HEK293 (cell line): ENCODE measurements around the gene CIPC.

Source experiments
- CTCF ChIA-PET: fragments of 350-600 bp; formaldehyde crosslinking; extraction: SDS; loops from one replicate; lab custom pipeline; 2021; ENCODE audit warnings: antibody characterized with exemption; lab: Yijun Ruan, JAX
- POLR2A ChIA-PET: fragments of 300-600 bp; formaldehyde crosslinking; extraction: SDS; loops from one replicate; lab custom pipeline; 2020; ENCODE audit warnings: antibody characterized with exemption, inconsistent platforms; lab: Yijun Ruan, JAX
- H3K27ac ChIP-seq: fragments of 200-500 bp; sonication (Bioruptor generic); 2 replicates; pipeline ENCODE4 v1.5.1; 2014; ENCODE audit warnings: low read depth, low read length, control low read depth, inconsistent platforms; ENCODE audit errors: extremely low read depth
- H3K36me3 ChIP-seq, 2 experiments: fragments of 200-500 bp in 1 of 2; sonication (Bioruptor generic) in 1 of 2; 1 replicate in 1 of 2; 2 replicates in 1 of 2; pipeline ENCODE4 v1.5.1; 2014 to 2017; ENCODE audit warnings: inconsistent platforms in 2 of 2, low read length in 2 of 2; ENCODE audit not compliant: control insufficient read depth in 2 of 2, insufficient read depth in 1 of 2
- H3K4me1 ChIP-seq: fragments of 200-500 bp; sonication (Bioruptor generic); 2 replicates; pipeline ENCODE4 v1.5.1; 2014; ENCODE audit warnings: mild to moderate bottlenecking, low read length, inconsistent platforms; ENCODE audit not compliant: control insufficient read depth, insufficient read depth
- H3K4me3 ChIP-seq: 2 replicates; pipeline ENCODE4 v1.5.1; 2011; ENCODE audit warnings: low read depth, mild to moderate bottlenecking, control low read depth, low read length, moderate library complexity
- H3K9me3 ChIP-seq: fragments of 200-500 bp; sonication (Bioruptor generic); 2 replicates; pipeline ENCODE4 v1.5.1; 2014; ENCODE audit warnings: low read depth, low read length, inconsistent platforms; ENCODE audit not compliant: control insufficient read depth, insufficient read depth
- GFI1B ChIP-seq: fragments of 450-650 bp; formaldehyde crosslinking; IDR thresholded peaks from 2 replicates; pipeline ENCODE4 v1.5.1; 2016; ENCODE audit warnings: missing biosample characterization, missing genetic modification characterization
- KLF16 ChIP-seq: fragments of 450-650 bp; formaldehyde crosslinking; IDR thresholded peaks from 2 replicates; pipeline ENCODE4 v1.5.1; 2017; ENCODE audit warnings: missing biosample characterization, missing genetic modification characterization
- SALL2 ChIP-seq: fragments of 450-650 bp; formaldehyde crosslinking; IDR thresholded peaks from 2 replicates; pipeline ENCODE4 v1.5.0; 2017; ENCODE audit warnings: missing biosample characterization, mild to moderate bottlenecking, missing genetic modification characterization, borderline replicate concordance
- ZEB2 ChIP-seq: fragments of 450-650 bp; formaldehyde crosslinking; IDR thresholded peaks from 2 replicates; pipeline ENCODE4 v1.5.1; 2016; ENCODE audit warnings: missing biosample characterization, missing genetic modification characterization
- ZNF114 ChIP-seq: fragments of 450-650 bp; formaldehyde crosslinking; IDR thresholded peaks from 2 replicates; pipeline ENCODE4 v1.5.0; 2017; ENCODE audit warnings: missing biosample characterization, missing genetic modification characterization
- ZNF16 ChIP-seq: fragments of 450-650 bp; formaldehyde crosslinking; IDR thresholded peaks from 2 replicates; pipeline ENCODE4 v1.5.1; 2016; ENCODE audit warnings: low read depth, missing biosample characterization, missing genetic modification characterization
- ZNF169 ChIP-seq: fragments of 450-650 bp; formaldehyde crosslinking; IDR thresholded peaks from 2 replicates; pipeline ENCODE4 v1.5.1; 2016; ENCODE audit warnings: missing biosample characterization, missing genetic modification characterization
- ZNF184 ChIP-seq: fragments of 450-650 bp; IDR thresholded peaks from 2 replicates; pipeline ENCODE4 v1.5.1; 2018; ENCODE audit warnings: missing biosample characterization, mild to moderate bottlenecking, missing genetic modification characterization
- ZNF266 ChIP-seq: fragments of 450-650 bp; formaldehyde crosslinking; IDR thresholded peaks from 2 replicates; pipeline ENCODE4 v1.5.1; 2016; ENCODE audit warnings: missing biosample characterization, missing genetic modification characterization, low read depth
- ZNF292 ChIP-seq: fragments of 450-650 bp; formaldehyde crosslinking; IDR thresholded peaks from 2 replicates; pipeline ENCODE4 v1.5.1; 2016; ENCODE audit warnings: low read depth, missing biosample characterization, missing genetic modification characterization, borderline replicate concordance
- ZNF324 ChIP-seq: fragments of 450-650 bp; formaldehyde crosslinking; IDR thresholded peaks from 2 replicates; pipeline ENCODE4 v1.5.1; 2016; ENCODE audit warnings: missing biosample characterization, missing genetic modification characterization
- ZNF350 ChIP-seq: fragments of 450-650 bp; formaldehyde crosslinking; IDR thresholded peaks from 2 replicates; pipeline ENCODE4 v1.5.0; 2017; ENCODE audit warnings: missing biosample characterization, mild to moderate bottlenecking, missing genetic modification characterization
- ZNF366 ChIP-seq: fragments of 450-650 bp; formaldehyde crosslinking; conservative IDR thresholded peaks from 2 replicates; pipeline ENCODE4 v1.5.1; 2016; ENCODE audit warnings: missing biosample characterization, missing genetic modification characterization
- ZNF391 ChIP-seq: fragments of 450-650 bp; formaldehyde crosslinking; IDR thresholded peaks from 2 replicates; pipeline ENCODE4 v1.5.1; 2016; ENCODE audit warnings: low read depth, missing biosample characterization, missing genetic modification characterization, borderline replicate concordance
- ZNF513 ChIP-seq: fragments of 450-650 bp; IDR thresholded peaks from 2 replicates; pipeline ENCODE4 v1.5.1; 2018; ENCODE audit warnings: missing biosample characterization, missing genetic modification characterization
- ZNF596 ChIP-seq: fragments of 450-650 bp; IDR thresholded peaks from 2 replicates; pipeline ENCODE4 v1.5.0; 2018; ENCODE audit warnings: missing biosample characterization, mild to moderate bottlenecking, missing genetic modification characterization, moderate library complexity
- ZNF610 ChIP-seq: fragments of 450-650 bp; formaldehyde crosslinking; IDR thresholded peaks from 2 replicates; pipeline ENCODE4 v1.5.1; 2016; ENCODE audit warnings: missing biosample characterization, missing genetic modification characterization, borderline replicate concordance
- ZNF670 ChIP-seq: fragments of 450-650 bp; formaldehyde crosslinking; IDR thresholded peaks from 2 replicates; pipeline ENCODE4 v1.5.1; 2016; ENCODE audit warnings: missing biosample characterization, missing genetic modification characterization, low read depth
- ZNF837 ChIP-seq: fragments of 450-650 bp; formaldehyde crosslinking; IDR thresholded peaks from 2 replicates; pipeline ENCODE4 v1.5.1; 2016; ENCODE audit warnings: missing biosample characterization, missing genetic modification characterization
- ZSCAN16 ChIP-seq: fragments of 450-650 bp; formaldehyde crosslinking; IDR thresholded peaks from 2 replicates; pipeline ENCODE4 v1.5.1; 2016; ENCODE audit warnings: missing biosample characterization, missing genetic modification characterization
- ZSCAN4 ChIP-seq: fragments of 450-650 bp; formaldehyde crosslinking; IDR thresholded peaks from 2 replicates; pipeline ENCODE4 v1.5.1; 2017; ENCODE audit warnings: missing biosample characterization, missing genetic modification characterization

CIPC gene

GRCh38 chr14:77077040-77077439 is 21.0 kb upstream of the CIPC start:
- TF ChIP-seq ZNF266 (tag by site-specific recombination): no peak
- TF ChIP-seq KLF16 (tag by site-specific recombination): no peak
- TF ChIP-seq, all 188 proteins: peak for 0
- ChIA-PET CTCF (interaction anchor here (0.6 to 16.9 kb wide), 6 partner anchors 9 to 206 kb away, joined by 3 to 461 read pairs (median 4); no protein-coding TSS in a partner anchor), POLR2A (no interaction called here)
- peaks cover 5% of the 10 kb centered on the region; the same call in 1 of the 2 replicates for H3K4me1 ChIP-seq
- no peak overlapping the region for H3K4me3 ChIP-seq
- H3K27ac ChIP-seq: no peak overlapping the region
- no peaks in the 10 kb centered on the region for H3K9me3 ChIP-seq
- H3K36me3 ChIP-seq: no peaks in the 10 kb centered on the region

- H3K27ac ChIP-seq: no peak overlapping the region
- no peak for TF ChIP-seq ZNF169 (tag by site-specific recombination)
- no peak for TF ChIP-seq ZSCAN16 (tag by site-specific recombination)
- no peak for TF ChIP-seq GFI1B
- no peak for TF ChIP-seq ZNF184 (tag by site-specific recombination)
- TF ChIP-seq ZNF366 (tag by site-specific recombination): no peak
- POLR2A ChIA-PET: no interaction called here
Measured at GRCh38 chr14:77082356-77082755, 15.7 kb upstream of the CIPC start.

GRCh38 chr14:77083082-77083481 is 15.0 kb upstream of the CIPC start:
- Histone ChIP-seq H3K4me1 (no peaks in the 10 kb centered on the region; the same call in 1 of the 2 replicates), H3K9me3 (no peaks in the 10 kb centered on the region), H3K4me3 (no peak overlapping the region), H3K27ac (no peak overlapping the region), H3K36me3 (no peaks in the 10 kb centered on the region)
- POLR2A ChIA-PET: no interaction called here
- CTCF ChIA-PET: interaction anchor here (0.6 to 2.3 kb wide), 5 partner anchors 8 to 207 kb away, joined by 5 to 12 read pairs (median 7); no protein-coding TSS in a partner anchor
- TF ChIP-seq ZEB2 (tag by site-specific recombination) (no peak), ZNF292 (tag by site-specific recombination) (no peak), ZNF16 (tag by site-specific recombination) (no peak), ZNF670 (tag by site-specific recombination) (no peak), ZNF596 (tag by site-specific recombination) (no peak), ZNF324 (no peak), ZNF837 (tag by site-specific recombination) (no peak), ZNF513 (tag by site-specific recombination) (no peak), ZSCAN4 (tag by site-specific recombination) (no peak), ZNF391 (no peak), SALL2 (tag by site-specific recombination) (no peak), ZNF114 (tag by site-specific recombination) (no peak), ZNF350 (no peak), ZNF610 (no peak)

More at GRCh38 chr14:77082356-77082755, 15.7 kb upstream of the CIPC start:
- CTCF ChIA-PET: interaction anchor here (0.6 to 2.3 kb wide), 8 partner anchors 9 to 208 kb away, joined by 3 to 12 read pairs (median 6); no protein-coding TSS in a partner anchor
- H3K36me3 ChIP-seq: no peaks in the 10 kb centered on the region
- H3K4me3 ChIP-seq: no peak overlapping the region
- H3K4me1 ChIP-seq: no peaks in the 10 kb centered on the region; the same call in 1 of the 2 replicates
- H3K9me3 ChIP-seq: no peaks in the 10 kb centered on the region
